HepG2 (cell line): ENCODE data around the gene MACROD2. TPM values are rescaled to one million over a fixed set of nuclear protein-coding genes. Genes with fewer than 3 reads are reported as not detected.

ENCODE experiments used
- ATAC-seq: fragments of 200-7000 bp; cut with Tn5 transposase; 3 replicates; pipeline ENCODE4 v1.9.1; 2020; ENCODE audit warnings: mild to moderate bottlenecking, moderate library complexity
- BruUV-seq: library from RNA; stranded (reverse); fragments of 400-500 nt; replicated peaks from 2 replicates; lab custom pipeline; 2021; lab: Mats Ljungman, UMichigan
- CTCF ChIA-PET: fragments of 300-600 bp; formaldehyde crosslinking; extraction: SDS; loops from one replicate; lab custom pipeline; 2021; ENCODE audit warnings: low total read pairs, inconsistent platforms, low intra/inter-chr PET ratio; lab: Yijun Ruan, JAX
- POLR2A ChIA-PET: fragments of 350-600 bp; sonication (Branson Sonifier 250); formaldehyde crosslinking; loops from one replicate; lab custom pipeline; 2020; ENCODE audit warnings: antibody characterized with exemption, inconsistent platforms; lab: Yijun Ruan, JAX
- DNase-seq: peaks from one replicate; pipeline ENCODE4 v3.0.0-alpha.2; 2015; ENCODE audit warnings: low spot score
- FAIRE-seq: peaks from 3 replicates; lab custom pipeline; 2011; peaks lifted over from hg19 to GRCh38; lab: Jason Lieb, UNC
- H2AFZ ChIP-seq: one replicate; pipeline ENCODE4 v1.6.1; 2011; ENCODE audit warnings: low read length, inconsistent platforms
- H3K27ac ChIP-seq: fragments of 300-600 bp; 3 replicates; pipeline ENCODE4 v1.8.0; 2011; ENCODE audit warnings: mixed run types, mild to moderate bottlenecking, mixed read lengths, low read length, inconsistent platforms; ENCODE audit not compliant: insufficient read depth; ENCODE audit errors: extremely low read length
- H3K27me3 ChIP-seq, 2 experiments: fragments of 200-600 bp in 1 of 2; 2 replicates in 1 of 2; 3 replicates in 1 of 2; pipeline versions ENCODE4 v1.6.0 to v1.8.0; 2011; ENCODE audit warnings: low read length in 2 of 2, mild to moderate bottlenecking in 2 of 2, moderate library complexity in 2 of 2, inconsistent platforms in 1 of 2; ENCODE audit not compliant: insufficient read depth in 2 of 2, control insufficient read depth in 1 of 2
- H3K36me3 ChIP-seq, 2 experiments: fragments of 200-600 bp in 1 of 2; replicated peaks in 1 of 2; 2 replicates in 1 of 2; 3 replicates in 1 of 2; pipeline versions ENCODE4 v1.5.1 to v1.8.0; 2011; ENCODE audit warnings: low read length in 2 of 2, inconsistent platforms in 1 of 2; ENCODE audit not compliant: insufficient read depth in 2 of 2, control insufficient read depth in 1 of 2
- H3K4me1 ChIP-seq: 2 replicates; pipeline ENCODE4 v1.5.1; 2012; ENCODE audit warnings: low read length, inconsistent platforms; ENCODE audit not compliant: insufficient read depth
- H3K4me2 ChIP-seq: 2 replicates; pipeline ENCODE4 v1.6.0; 2011; ENCODE audit warnings: low read depth, low read length, inconsistent platforms
- H3K4me3 ChIP-seq, 3 experiments: fragments of 200-600 bp in 1 of 3; sonication (generic), shearing (Covaris generic) in 1 of 3; replicated peaks in 1 of 3; 2 replicates each; pipeline ENCODE4 v1.5.1; 2011 to 2016; ENCODE audit warnings: low read length in 3 of 3, inconsistent platforms in 2 of 3, low read depth in 2 of 3, mild to moderate bottlenecking in 2 of 3, control low read depth in 1 of 3, mixed read lengths in 1 of 3; ENCODE audit not compliant: insufficient read depth in 1 of 3
- H3K79me2 ChIP-seq: one replicate; pipeline ENCODE4 v1.6.1; 2011; ENCODE audit warnings: low read length, inconsistent platforms; ENCODE audit not compliant: insufficient read depth
- H3K9ac ChIP-seq: 2 replicates; pipeline ENCODE4 v1.6.0; 2011; ENCODE audit warnings: mild to moderate bottlenecking, low read depth, low read length, inconsistent platforms; ENCODE audit not compliant: insufficient read depth
- H3K9me3 ChIP-seq: 2 replicates; pipeline ENCODE4 v1.5.1; 2012; ENCODE audit warnings: mild to moderate bottlenecking, low read length
- H4K20me1 ChIP-seq: 2 replicates; pipeline ENCODE4 v1.6.0; 2011; ENCODE audit warnings: inconsistent platforms, mild to moderate bottlenecking, low read length, moderate library complexity; ENCODE audit not compliant: insufficient read depth
- AKAP8 ChIP-seq: sonication (generic); formaldehyde crosslinking; IDR thresholded peaks from 2 replicates; pipeline ENCODE4 v1.5.1; 2020; ENCODE audit warnings: mild to moderate bottlenecking, missing genetic modification reagents
- HNRNPUL1 ChIP-seq: fragments of 200-400 bp; formaldehyde crosslinking; IDR thresholded peaks from 2 replicates; pipeline ENCODE4 v1.6.1; 2017; ENCODE audit warnings: low read depth, mild to moderate bottlenecking, low read length, moderate library complexity
- SAFB2 ChIP-seq: sonication (generic); formaldehyde crosslinking; IDR thresholded peaks from 2 replicates; pipeline ENCODE4 v1.5.1; 2020; ENCODE audit warnings: missing genetic modification reagents, low read depth, mild to moderate bottlenecking, borderline replicate concordance
- SRF ChIP-seq: IDR thresholded peaks from 2 replicates; pipeline ENCODE4 v1.6.1; 2011; ENCODE audit warnings: mild to moderate bottlenecking, low read depth, low read length, moderate library complexity
- SRSF9 ChIP-seq: fragments of 200-400 bp; formaldehyde crosslinking; IDR thresholded peaks from 2 replicates; pipeline ENCODE4 v1.6.1; 2018; ENCODE audit warnings: borderline replicate concordance, mild to moderate bottlenecking, low read depth, low read length; ENCODE audit not compliant: insufficient read depth, poor library complexity, severe bottlenecking
- ZEB1 ChIP-seq: IDR thresholded peaks from 2 replicates; pipeline ENCODE4 v1.6.1; 2012; ENCODE audit warnings: mild to moderate bottlenecking, low read depth, inconsistent platforms; ENCODE audit not compliant: insufficient replicate concordance
- ZMYM3 ChIP-seq: sonication (generic); formaldehyde crosslinking; IDR thresholded peaks from 2 replicates; pipeline ENCODE4 v1.5.1; 2020; ENCODE audit warnings: mild to moderate bottlenecking, missing genetic modification reagents
- ZNF264 ChIP-seq: sonication (generic); formaldehyde crosslinking; IDR thresholded peaks from 2 replicates; pipeline ENCODE4 v1.4.0; 2020; ENCODE audit warnings: missing genetic modification reagents
- WGBS: methylation state at CpG from one replicate; pipeline ENCODE4 v1.1.6; 2017; ENCODE audit warnings: low lambda C conversion rate; 5-methylcytosine and 5-hydroxymethylcytosine counted together
- in situ Hi-C: cut with HindIII; loops from 2 replicates; pipeline ENCODE4 v1.10.0; 2017; ENCODE audit warnings: low pct_unique_long_range_greater_than_20kb; ENCODE audit not compliant: extremely low pct_ligation_motif_present
- intact Hi-C: fragments of 100-400 bp; cut with micrococcal nuclease; formaldehyde crosslinking; loops from one replicate; pipeline ENCODE4 v1.10.0; 2022; ENCODE audit not compliant: unreplicated experiment
- polyA plus RNA-seq, 8 experiments: library from polyadenylated mRNA; depleted of rRNA in 3 of 8; stranded (reverse) in 7 of 8; unstranded in 1 of 8; fragments of >200 nt; fragmentation: Illumina TruSeq in 4 of 8; extraction: Trizol in 4 of 8; gene quantifications; 2 replicates each; pipeline versions ENCODE4 v1.2.1 to v1.2.3, GENCODE V29; 2011 to 2016; ENCODE audit warnings: low read depth in 4 of 8, missing spikeins in 1 of 8, mixed read lengths in 1 of 8; ENCODE audit not compliant: insufficient read depth in 1 of 8
- total RNA-seq, 5 experiments: library from RNA; depleted of rRNA; stranded (reverse); fragments of >200 nt; fragmentation: Illumina TruSeq; extraction: Trizol; gene quantifications; 2 replicates each; pipeline ENCODE4 v1.2.3, GENCODE V29; 2016; ENCODE audit warnings: low read depth in 1 of 5
- TF ChIP-seq, protein P1 (sequence below): sonication (generic); formaldehyde crosslinking; conservative IDR thresholded peaks from 2 replicates; pipeline ENCODE4 v1.8.1; 2023; ENCODE audit warnings: missing genetic modification reagents

MACROD2 gene
- total and polyA plus RNA-seq, 2 of the 13 experiments (the other 11 are each of a cell fraction or from before 2014, with no cell fraction given), result 0.13 to 0.51 TPM

GRCh38 chr20:14342918-14343317, 347.6 kb downstream of the MACROD2 start:
- Histone ChIP-seq H3K27ac (no peak overlapping the region), H3K4me3 (no peak overlapping the region), H3K79me2 (no peaks in the 10 kb centered on the region), H3K27me3 (no peaks in the 10 kb centered on the region), H2AFZ (no peak overlapping the region), H3K9ac (no peak overlapping the region), H3K4me1 (no peaks in the 10 kb centered on the region), H4K20me1 (no peaks in the 10 kb centered on the region), H3K36me3 (no peaks in the 10 kb centered on the region), H3K4me2 (no peak overlapping the region), H3K9me3 (no peaks in the 10 kb centered on the region)
- no TSS peak for BruUV-seq
- no peak for DNase-seq
- CTCF ChIA-PET, result no interaction called here
- WGBS, result 13% methylated on average over 1 of the region's 1 CpG
- POLR2A ChIA-PET, result no interaction called here
- TF ChIP-seq ZNF264 (CRISPR knock-in tag), result no peak
- TF ChIP-seq ZMYM3 (CRISPR knock-in tag), result no peak
- TF ChIP-seq SRF, result peak; percentile 63; the same call in 1 of the 2 replicates
- no peak for FAIRE-seq
- ATAC-seq, result no peak
- intact Hi-C loops, result no loop called here
- in situ Hi-C loops, result no loop called here

DNA sequence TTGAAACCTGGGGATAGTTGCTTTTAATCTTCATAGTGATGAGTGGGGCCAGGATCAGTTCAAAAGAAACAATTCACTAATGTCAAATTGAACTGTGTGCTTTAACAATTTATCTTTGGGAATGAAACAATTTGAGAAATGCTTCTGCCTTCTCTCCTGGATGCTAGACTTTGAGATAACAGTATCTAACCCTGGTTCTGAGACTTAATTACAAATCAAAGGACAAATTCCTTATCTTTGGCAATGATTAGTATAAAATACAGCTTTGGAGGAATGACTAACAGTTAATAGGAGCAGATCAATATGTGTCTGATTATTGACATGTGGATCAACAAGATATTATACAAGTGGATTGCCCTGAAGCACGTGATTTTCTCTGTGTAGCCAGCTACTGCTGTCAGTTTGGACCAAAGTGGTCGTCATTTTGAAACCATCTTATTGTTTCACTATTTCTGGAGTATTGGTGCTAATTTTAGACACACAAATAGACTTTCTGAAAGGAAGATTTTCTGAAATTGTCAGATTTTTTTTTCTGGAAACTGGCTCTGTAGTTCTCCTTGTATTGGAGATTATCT, 348.3 kb downstream of the MACROD2 start:
- no peak overlapping the region for H2AFZ ChIP-seq
- H3K27ac ChIP-seq, result no peak overlapping the region
- H3K79me2 ChIP-seq, result no peaks in the 10 kb centered on the region
- TF ChIP-seq AKAP8 (CRISPR knock-in tag) (no peak), SAFB2 (CRISPR knock-in tag) (no peak), SRSF9 (no peak), ZEB1 (no peak), HNRNPUL1 (no peak)
- TF ChIP-seq, protein P1, sequence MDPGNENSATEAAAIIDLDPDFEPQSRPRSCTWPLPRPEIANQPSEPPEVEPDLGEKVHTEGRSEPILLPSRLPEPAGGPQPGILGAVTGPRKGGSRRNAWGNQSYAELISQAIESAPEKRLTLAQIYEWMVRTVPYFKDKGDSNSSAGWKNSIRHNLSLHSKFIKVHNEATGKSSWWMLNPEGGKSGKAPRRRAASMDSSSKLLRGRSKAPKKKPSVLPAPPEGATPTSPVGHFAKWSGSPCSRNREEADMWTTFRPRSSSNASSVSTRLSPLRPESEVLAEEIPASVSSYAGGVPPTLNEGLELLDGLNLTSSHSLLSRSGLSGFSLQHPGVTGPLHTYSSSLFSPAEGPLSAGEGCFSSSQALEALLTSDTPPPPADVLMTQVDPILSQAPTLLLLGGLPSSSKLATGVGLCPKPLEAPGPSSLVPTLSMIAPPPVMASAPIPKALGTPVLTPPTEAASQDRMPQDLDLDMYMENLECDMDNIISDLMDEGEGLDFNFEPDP, result no peak
- TF ChIP-seq, all 625 proteins: peak for 0
- Histone ChIP-seq H3K4me2 (no peak overlapping the region), H3K27me3 (no peaks in the 10 kb centered on the region), H3K36me3 (no peaks in the 10 kb centered on the region), H3K9me3 (no peaks in the 10 kb centered on the region), H3K9ac (no peak overlapping the region), H3K4me3 (no peak overlapping the region), H4K20me1 (no peaks in the 10 kb centered on the region), H3K4me1 (no peaks in the 10 kb centered on the region)
- CTCF ChIA-PET, result no interaction called here
- FAIRE-seq (no peak), DNase-seq (no peak), ATAC-seq (no peak)
- intact Hi-C loops (no loop called here), in situ Hi-C loops (no loop called here)
- BruUV-seq, result no TSS peak
- POLR2A ChIA-PET, result no interaction called here
- WGBS, result 15% methylated on average over 2 of the region's 2 CpGs
